ENCODE measurements around the gene TRIM67.

Gene TRIM67

DNA sequence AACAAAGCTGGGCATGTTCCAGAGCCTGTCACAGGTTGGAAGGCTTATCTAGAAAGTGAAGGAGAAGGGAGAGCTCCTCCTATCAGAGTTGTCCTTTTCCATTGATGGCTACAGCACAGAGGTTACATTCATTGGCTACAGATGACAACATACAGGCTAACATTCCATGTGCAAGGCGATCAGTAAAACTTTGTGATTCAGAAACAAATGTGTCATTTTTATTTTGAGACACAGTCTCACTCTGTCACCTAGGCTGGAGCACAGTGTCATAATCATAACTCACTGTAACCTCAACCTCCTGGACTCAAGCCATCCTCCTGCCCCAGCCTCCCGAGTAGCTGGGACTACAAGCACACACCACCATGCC lies 32.6 kb downstream of the TRIM67 start:
- Histone ChIP-seq H3K79me2 (ENCODE audit: low read length) (no peaks in the 10 kb centered on the region), H3K4me1 (ENCODE audit: low read length) (no peaks in the 10 kb centered on the region), H4K20me1 (ENCODE audit: insufficient read depth, low read length) (no peaks in the 10 kb centered on the region), H3F3A (ENCODE audit: insufficient read depth, low read length) (no peaks in the 10 kb centered on the region), H2AFZ (ENCODE audit: low read length) (no peak overlapping the region), H3K4me2 (ENCODE audit: low read depth, low read length) (no peak overlapping the region), H3K27me3 (replicated peaks; ENCODE audit: insufficient read depth, low read length) (no peaks in the 10 kb centered on the region), H3K36me3 (replicated peaks; ENCODE audit: insufficient read depth, low read length) (no peaks in the 10 kb centered on the region), H3K9me3 (replicated peaks; ENCODE audit: insufficient read depth, low read length) (no peaks in the 10 kb centered on the region), H3K9me2 (replicated peaks; ENCODE audit: insufficient read depth, low read length) (no peaks in the 10 kb centered on the region), H3K9ac (ENCODE audit: low read length) (no peak overlapping the region), H3K4me3 (ENCODE audit: low read length) (no peak overlapping the region), H3K27ac (ENCODE audit: low read length) (no peak overlapping the region)
- DNase-seq, result no peak
- TF ChIP-seq, protein P1, sequence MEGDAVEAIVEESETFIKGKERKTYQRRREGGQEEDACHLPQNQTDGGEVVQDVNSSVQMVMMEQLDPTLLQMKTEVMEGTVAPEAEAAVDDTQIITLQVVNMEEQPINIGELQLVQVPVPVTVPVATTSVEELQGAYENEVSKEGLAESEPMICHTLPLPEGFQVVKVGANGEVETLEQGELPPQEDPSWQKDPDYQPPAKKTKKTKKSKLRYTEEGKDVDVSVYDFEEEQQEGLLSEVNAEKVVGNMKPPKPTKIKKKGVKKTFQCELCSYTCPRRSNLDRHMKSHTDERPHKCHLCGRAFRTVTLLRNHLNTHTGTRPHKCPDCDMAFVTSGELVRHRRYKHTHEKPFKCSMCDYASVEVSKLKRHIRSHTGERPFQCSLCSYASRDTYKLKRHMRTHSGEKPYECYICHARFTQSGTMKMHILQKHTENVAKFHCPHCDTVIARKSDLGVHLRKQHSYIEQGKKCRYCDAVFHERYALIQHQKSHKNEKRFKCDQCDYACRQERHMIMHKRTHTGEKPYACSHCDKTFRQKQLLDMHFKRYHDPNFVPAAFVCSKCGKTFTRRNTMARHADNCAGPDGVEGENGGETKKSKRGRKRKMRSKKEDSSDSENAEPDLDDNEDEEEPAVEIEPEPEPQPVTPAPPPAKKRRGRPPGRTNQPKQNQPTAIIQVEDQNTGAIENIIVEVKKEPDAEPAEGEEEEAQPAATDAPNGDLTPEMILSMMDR (IDR thresholded peaks at IDR 0.05; ENCODE audit: low read length), result no peak
- no peak for TF ChIP-seq EZH2 (optimal IDR thresholded peaks at IDR 0.05; ENCODE audit: low read depth, low read length)
- TF ChIP-seq EZH2phosphoT487 (IDR thresholded peaks at IDR 0.05; ENCODE audit: low read length), result no peak

DNA sequence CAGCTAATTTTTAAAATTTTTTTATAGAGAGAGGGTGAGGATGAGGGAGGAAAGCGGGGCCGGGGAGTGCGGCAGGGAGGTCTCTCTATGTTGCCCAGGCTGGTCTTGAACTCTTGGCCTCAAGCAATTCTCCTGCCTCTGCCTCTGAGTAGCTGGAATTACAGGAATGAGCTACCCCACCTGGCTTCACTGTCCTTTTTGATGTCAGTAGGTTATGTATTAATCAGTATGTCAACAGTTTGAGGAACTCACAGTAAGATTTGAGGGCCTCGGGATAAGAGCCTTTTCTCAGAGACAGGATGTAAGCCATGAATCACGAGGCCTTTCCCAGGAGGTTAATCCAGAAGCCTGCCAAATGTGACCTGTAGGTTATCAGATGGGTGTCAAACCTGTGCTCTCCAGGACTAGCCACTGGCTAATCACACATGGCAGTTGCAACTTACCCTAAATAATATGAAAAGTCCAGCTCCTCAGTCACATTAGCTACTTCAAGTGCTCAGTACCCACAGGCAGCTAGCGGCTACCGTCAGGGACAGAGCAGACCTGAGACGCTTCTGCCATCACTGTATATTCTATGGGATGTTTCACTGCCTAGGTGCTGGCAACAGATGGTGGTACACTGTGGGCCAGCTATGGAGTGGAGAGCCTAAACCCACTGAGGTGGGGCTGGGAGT lies 33.1 kb downstream of the TRIM67 start:
- Histone ChIP-seq H3K9me3 (replicated peaks; ENCODE audit: insufficient read depth, low read length) (no peaks in the 10 kb centered on the region), H3F3A (ENCODE audit: insufficient read depth, low read length) (no peaks in the 10 kb centered on the region), H3K9ac (ENCODE audit: low read length) (no peak overlapping the region), H3K4me1 (ENCODE audit: low read length) (no peaks in the 10 kb centered on the region), H3K27ac (ENCODE audit: low read length) (no peak overlapping the region), H4K20me1 (ENCODE audit: insufficient read depth, low read length) (no peaks in the 10 kb centered on the region), H3K79me2 (ENCODE audit: low read length) (no peaks in the 10 kb centered on the region), H3K4me2 (ENCODE audit: low read depth, low read length) (no peak overlapping the region), H3K9me2 (replicated peaks; ENCODE audit: insufficient read depth, low read length) (no peaks in the 10 kb centered on the region), H3K27me3 (replicated peaks; ENCODE audit: insufficient read depth, low read length) (no peaks in the 10 kb centered on the region), H3K36me3 (replicated peaks; ENCODE audit: insufficient read depth, low read length) (no peaks in the 10 kb centered on the region), H3K4me3 (ENCODE audit: low read length) (no peak overlapping the region), H2AFZ (ENCODE audit: low read length) (no peak overlapping the region)
- no peak for TF ChIP-seq EZH2 (optimal IDR thresholded peaks at IDR 0.05; ENCODE audit: low read depth, low read length)
- TF ChIP-seq, protein P1 (IDR thresholded peaks at IDR 0.05; ENCODE audit: low read length), result no peak
- no peak for TF ChIP-seq EZH2phosphoT487 (IDR thresholded peaks at IDR 0.05; ENCODE audit: low read length)
- DNase-seq, result no peak

DNA sequence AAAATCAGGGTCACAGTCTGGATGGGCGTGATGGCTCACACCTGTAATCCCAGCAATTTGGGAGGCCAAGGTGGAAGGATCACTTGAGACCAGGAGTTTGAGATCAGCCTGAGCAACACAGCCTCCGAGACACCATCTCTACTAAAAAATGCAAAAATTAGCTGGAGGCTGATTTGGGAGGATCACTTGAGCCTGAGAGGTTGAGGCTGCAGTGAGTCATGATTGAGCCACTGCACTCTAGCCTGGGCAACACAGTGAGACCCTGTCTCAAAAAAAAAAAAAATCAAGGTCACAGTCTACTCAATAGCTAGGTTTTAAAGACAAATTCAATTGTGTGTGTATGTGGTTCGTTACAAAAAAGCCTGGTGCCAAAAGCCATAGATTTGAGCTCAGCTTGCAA lies 34.4 kb downstream of the TRIM67 start:
- no peaks in the 10 kb centered on the region for H3K4me1 ChIP-seq (ENCODE audit: low read length)
- H3K9me3 ChIP-seq (replicated peaks; ENCODE audit: insufficient read depth, low read length), result no peaks in the 10 kb centered on the region
- no peaks in the 10 kb centered on the region for H3F3A ChIP-seq (ENCODE audit: insufficient read depth, low read length)
- H2AFZ ChIP-seq (ENCODE audit: low read length), result no peak overlapping the region
- H3K79me2 ChIP-seq (ENCODE audit: low read length), result no peaks in the 10 kb centered on the region
- DNase-seq, result no peak
- no peak overlapping the region for H3K9ac ChIP-seq (ENCODE audit: low read length)
- no peak for TF ChIP-seq EZH2phosphoT487 (IDR thresholded peaks at IDR 0.05; ENCODE audit: low read length)
- TF ChIP-seq EZH2 (optimal IDR thresholded peaks at IDR 0.05; ENCODE audit: low read depth, low read length), result no peak
- TF ChIP-seq, protein P1 (IDR thresholded peaks at IDR 0.05; ENCODE audit: low read length), result no peak
- no peak overlapping the region for H3K27ac ChIP-seq (ENCODE audit: low read length)
- no peaks in the 10 kb centered on the region for H3K9me2 ChIP-seq (replicated peaks; ENCODE audit: insufficient read depth, low read length)
- H3K36me3 ChIP-seq (replicated peaks; ENCODE audit: insufficient read depth, low read length), result no peaks in the 10 kb centered on the region
- H3K4me3 ChIP-seq (ENCODE audit: low read length), result no peak overlapping the region
- H4K20me1 ChIP-seq (ENCODE audit: insufficient read depth, low read length), result no peaks in the 10 kb centered on the region
- H3K4me2 ChIP-seq (ENCODE audit: low read depth, low read length), result no peak overlapping the region
- no peaks in the 10 kb centered on the region for H3K27me3 ChIP-seq (replicated peaks; ENCODE audit: insufficient read depth, low read length)
